H1 (cell line): Measurements from ENCODE around the gene RWDD3. TPM values are rescaled to one million over a fixed set of nuclear protein-coding genes. Genes with fewer than 3 reads are reported as not detected.

ENCODE experiments used
- CTCF ChIA-PET: fragments of 300-600 bp; sonication (Branson Sonifier 250); formaldehyde crosslinking; loops from one replicate; lab custom pipeline; 2021; ENCODE audit not compliant: partially characterized antibody; lab: Charles Lee
- POLR2A ChIA-PET: fragments of 300-600 bp; sonication (Branson Sonifier 250); formaldehyde crosslinking; loops from one replicate; lab custom pipeline; 2021; ENCODE audit warnings: inconsistent platforms; ENCODE audit not compliant: partially characterized antibody; lab: Charles Lee
- DNase-seq, 2 experiments: peaks; one replicate each; pipeline versions ENCODE4 v3.0.0 to v3.0.0-alpha.2; 2010 to 2022; ENCODE audit warnings: low spot score in 2 of 2, low read depth in 1 of 2, mixed read lengths in 1 of 2
- FAIRE-seq: peaks from 2 replicates; lab custom pipeline; 2011; peaks lifted over from hg19 to GRCh38; lab: Jason Lieb, UNC
- H2AFZ ChIP-seq: 2 replicates; pipeline ENCODE4 v1.8.1; 2012; ENCODE audit warnings: low read length, inconsistent platforms
- H2AK5ac ChIP-seq: 2 replicates; pipeline ENCODE4 v1.6.1; 2013; ENCODE audit warnings: low read depth, low read length
- H2BK120ac ChIP-seq: replicated peaks from 2 replicates; pipeline ENCODE3; 2013; ENCODE audit warnings: low read depth, low read length, inconsistent platforms
- H2BK12ac ChIP-seq: 2 replicates; pipeline ENCODE4 v1.6.1; 2013; ENCODE audit warnings: low read depth, low read length
- H2BK15ac ChIP-seq: 2 replicates; pipeline ENCODE4 v1.6.1; 2013; ENCODE audit warnings: low read length
- H2BK20ac ChIP-seq: 2 replicates; pipeline ENCODE4 v1.6.1; 2013; ENCODE audit warnings: low read length
- H2BK5ac ChIP-seq: 2 replicates; pipeline ENCODE4 v1.6.1; 2013; ENCODE audit warnings: low read depth, low read length
- H3K14ac ChIP-seq: 2 replicates; pipeline ENCODE4 v1.6.1; 2013; ENCODE audit warnings: inconsistent platforms; ENCODE audit not compliant: insufficient read length
- H3K18ac ChIP-seq: 2 replicates; pipeline ENCODE4 v1.6.1; 2013; ENCODE audit warnings: low read length; ENCODE audit errors: extremely low read depth
- H3K23ac ChIP-seq: 2 replicates; pipeline ENCODE4 v1.6.1; 2013; ENCODE audit warnings: inconsistent platforms; ENCODE audit not compliant: insufficient read length
- H3K23me2 ChIP-seq: 2 replicates; pipeline ENCODE4 v1.6.1; 2013; ENCODE audit warnings: low read depth, low read length
- H3K27ac ChIP-seq: 2 replicates; pipeline ENCODE4 v1.6.1; 2011; ENCODE audit warnings: low read depth, low read length, inconsistent platforms
- H3K27me3 ChIP-seq, 4 experiments: replicated peaks in 1 of 4; 1 replicate in 1 of 4; 2 replicates in 3 of 4; pipeline versions ENCODE4 v1.6.1 to v1.8.1; 2011 to 2013; ENCODE audit warnings: low read length in 3 of 4, mild to moderate bottlenecking in 3 of 4, inconsistent platforms in 2 of 4, mixed read lengths in 2 of 4, moderate library complexity in 1 of 4; ENCODE audit not compliant: control insufficient read depth in 3 of 4, insufficient read depth in 3 of 4; ENCODE audit errors: extremely low read depth in 1 of 4
- H3K36me3 ChIP-seq, 4 experiments: 2 replicates each; pipeline versions ENCODE4 v1.6.1 to v1.8.1; 2011 to 2013; ENCODE audit warnings: mild to moderate bottlenecking in 4 of 4, low read length in 3 of 4, moderate library complexity in 2 of 4, control low read depth in 1 of 4, inconsistent platforms in 1 of 4; ENCODE audit not compliant: insufficient read depth in 4 of 4, control insufficient read depth in 2 of 4
- H3K4ac ChIP-seq: replicated peaks from 2 replicates; pipeline ENCODE3; 2013; ENCODE audit warnings: low read length, low read depth, mixed read lengths, inconsistent platforms; ENCODE audit not compliant: insufficient read length
- H3K4me1 ChIP-seq, 4 experiments: replicated peaks in 1 of 4; 1 replicate in 1 of 4; 2 replicates in 3 of 4; pipeline versions ENCODE4 v1.6.1 to v1.8.1; 2011 to 2013; ENCODE audit warnings: low read length in 3 of 4, inconsistent platforms in 2 of 4, mixed read lengths in 1 of 4; ENCODE audit not compliant: insufficient read depth in 4 of 4, control insufficient read depth in 3 of 4
- H3K4me2 ChIP-seq, 2 experiments: 2 replicates each; pipeline versions ENCODE4 v1.6.1 to v1.8.1; 2011 to 2013; ENCODE audit warnings: low read depth in 2 of 2, low read length in 2 of 2, control low read depth in 1 of 2, inconsistent platforms in 1 of 2, mild to moderate bottlenecking in 1 of 2; ENCODE audit not compliant: insufficient read depth in 1 of 2
- H3K4me3 ChIP-seq, 4 experiments: fragments of 200-600, 300-600 bp in 1 of 4; sonication (generic), shearing (Covaris generic), sonication (Bioruptor Twin) in 1 of 4; 2 replicates each; pipeline versions ENCODE4 v1.5.1 to v1.8.1; 2011 to 2016; ENCODE audit warnings: low read length in 4 of 4, low read depth in 3 of 4, control low read depth in 2 of 4, inconsistent platforms in 2 of 4, mild to moderate bottlenecking in 2 of 4, mixed read lengths in 1 of 4, moderate library complexity in 1 of 4; ENCODE audit not compliant: insufficient read depth in 2 of 4; ENCODE audit errors: extremely low read depth in 1 of 4
- H3K56ac ChIP-seq: replicated peaks from 2 replicates; pipeline ENCODE3; 2013; ENCODE audit warnings: low read depth, mild to moderate bottlenecking, mixed read lengths, low read length, inconsistent platforms; ENCODE audit not compliant: insufficient read length
- H3K79me1 ChIP-seq: 2 replicates; pipeline ENCODE4 v1.6.1; 2013; ENCODE audit warnings: low read depth, low read length, control low read depth
- H3K79me2 ChIP-seq, 2 experiments: 2 replicates each; pipeline versions ENCODE4 v1.6.1 to v1.8.1; 2012 to 2013; ENCODE audit warnings: low read length in 2 of 2, mild to moderate bottlenecking in 2 of 2, inconsistent platforms in 1 of 2; ENCODE audit not compliant: insufficient read depth in 2 of 2, control insufficient read depth in 1 of 2
- H3K9ac ChIP-seq, 4 experiments: replicated peaks in 1 of 4; 1 replicate in 1 of 4; 2 replicates in 3 of 4; pipeline versions ENCODE4 v1.6.1 to v1.8.1; 2011 to 2013; ENCODE audit warnings: low read depth in 3 of 4, low read length in 3 of 4, control low read depth in 2 of 4, mild to moderate bottlenecking in 2 of 4, moderate library complexity in 2 of 4, inconsistent platforms in 1 of 4; ENCODE audit errors: extremely low read depth in 1 of 4
- H3K9me3 ChIP-seq, 2 experiments: 2 replicates each; pipeline versions ENCODE4 v1.6.1 to v1.8.1; 2012 to 2013; ENCODE audit warnings: mild to moderate bottlenecking in 2 of 2, moderate library complexity in 2 of 2, control low read depth in 1 of 2, inconsistent platforms in 1 of 2, low read depth in 1 of 2, low read length in 1 of 2, mixed read lengths in 1 of 2; ENCODE audit not compliant: insufficient read depth in 2 of 2
- H4K20me1 ChIP-seq, 2 experiments: replicated peaks in 1 of 2; 2 replicates each; pipeline versions ENCODE3 to v1.8.1; 2011 to 2013; ENCODE audit warnings: inconsistent platforms in 2 of 2, low read length in 2 of 2, mild to moderate bottlenecking in 1 of 2; ENCODE audit not compliant: insufficient read depth in 2 of 2, control insufficient read depth in 1 of 2
- H4K5ac ChIP-seq: 2 replicates; pipeline ENCODE4 v1.6.1; 2013; ENCODE audit warnings: low read length, low read depth, mixed read lengths, inconsistent platforms; ENCODE audit not compliant: insufficient read length
- H4K8ac ChIP-seq: 2 replicates; pipeline ENCODE4 v1.8.0; 2013; ENCODE audit warnings: mild to moderate bottlenecking, moderate library complexity, low read length, inconsistent platforms; ENCODE audit not compliant: insufficient read depth; ENCODE audit errors: extremely low read depth
- H4K91ac ChIP-seq: replicated peaks from 2 replicates; pipeline ENCODE3; 2013; ENCODE audit warnings: low read length, mixed read lengths, inconsistent platforms; ENCODE audit not compliant: insufficient read length
- BCL11A ChIP-seq, 2 experiments: IDR thresholded peaks; one replicate each; pipeline ENCODE4 v1.6.1; 2011; ENCODE audit warnings: low read depth in 2 of 2, low read length in 2 of 2, mild to moderate bottlenecking in 2 of 2
- BRCA1 ChIP-seq: IDR thresholded peaks from 2 replicates; pipeline ENCODE4 v1.6.1; 2012; ENCODE audit warnings: low read depth, low read length, improper control_type of control experiment
- CEBPB ChIP-seq: IDR thresholded peaks from 2 replicates; pipeline ENCODE4 v1.6.1; 2012; ENCODE audit warnings: low read depth, low read length
- CHD1 ChIP-seq: IDR thresholded peaks from 2 replicates; pipeline ENCODE4 v1.6.1; 2012; ENCODE audit warnings: low read depth, low read length, improper control_type of control experiment
- GABPA ChIP-seq: IDR thresholded peaks from 2 replicates; pipeline ENCODE4 v1.6.1; 2011; ENCODE audit warnings: mild to moderate bottlenecking, low read length, moderate library complexity, borderline replicate concordance; ENCODE audit not compliant: insufficient read depth
- GTF2F1 ChIP-seq: IDR thresholded peaks from 2 replicates; pipeline ENCODE4 v1.6.1; 2012; ENCODE audit warnings: low read depth, low read length, improper control_type of control experiment, borderline replicate concordance
- JUND ChIP-seq: IDR thresholded peaks from 2 replicates; pipeline ENCODE4 v1.6.1; 2011; ENCODE audit warnings: mild to moderate bottlenecking, improper control_type of control experiment, low read length
- PHF8 ChIP-seq: fragments of 200-600 bp; sonication (generic); conservative IDR thresholded peaks from 2 replicates; pipeline ENCODE4 v1.7.1; 2012; ENCODE audit warnings: low read depth, mild to moderate bottlenecking, inconsistent platforms, low read length, moderate library complexity
- SIRT6 ChIP-seq: IDR thresholded peaks from one replicate; pipeline ENCODE4 v1.7.1; 2012; ENCODE audit warnings: low read length, inconsistent platforms
- SP1 ChIP-seq: IDR thresholded peaks from 2 replicates; pipeline ENCODE4 v1.6.1; 2011; ENCODE audit warnings: low read depth, low read length
- USF2 ChIP-seq: IDR thresholded peaks from 2 replicates; pipeline ENCODE4 v1.6.1; 2011; ENCODE audit warnings: low read length, improper control_type of control experiment
- ZNF274 ChIP-seq: IDR thresholded peaks from 2 replicates; pipeline ENCODE4 v1.7.0; 2012; ENCODE audit warnings: low read length, borderline replicate concordance; ENCODE audit errors: extremely low read depth
- WGBS, 2 experiments: shearing (Covaris generic) in 1 of 2; methylation state at CpG; one replicate each; pipeline versions ENCODE4 v1.1.6 to v1.1.7; 2013 to 2015; ENCODE audit warnings: low lambda C conversion rate in 2 of 2, mixed read lengths in 2 of 2, inconsistent platforms in 1 of 2, low coverage in 1 of 2, missing lambda C conversion rate in 1 of 2; ENCODE audit not compliant: insufficient replicate concordance in 2 of 2, insufficient coverage in 1 of 2, insufficient read length in 1 of 2; ENCODE audit errors: extremely low coverage in 1 of 2, missing lambda C conversion rate in 1 of 2; 5-methylcytosine and 5-hydroxymethylcytosine counted together
- polyA plus RNA-seq, 7 experiments: library from polyadenylated mRNA; depleted of rRNA in 3 of 7; stranded (reverse) in 5 of 7; unstranded in 2 of 7; fragments of >200 nt in 5 of 7; fragments of 200-250 nt in 2 of 7; gene quantifications; 1 replicate in 5 of 7; 2 replicates in 1 of 7; 4 replicates in 1 of 7; pipeline versions ENCODE4 v1.2.1 to v1.2.3, GENCODE V29; 2011 to 2013; ENCODE audit warnings: missing spikeins in 2 of 7, mixed read lengths in 2 of 7
- total RNA-seq: library from RNA; stranded (reverse); fragmentation: NEBNext Ultra II Directional; extraction: Animal tissue kit (Norgen Biotek cat#: 25700); gene quantifications from 2 replicates; pipeline ENCODE4 v1.2.1, GENCODE V29; 2021

The RWDD3 gene
- total and polyA plus RNA-seq, 2 of the 8 experiments (the other 6 are each of a cell fraction or from before 2014, with no cell fraction given) = 7.9 to 14.5 TPM

- H3K4me1 ChIP-seq = no peaks in the 10 kb centered on the region
- no peak for DNase-seq
- H4K91ac ChIP-seq = no peak overlapping the region
- H3K14ac ChIP-seq = no peak overlapping the region
- H3K79me1 ChIP-seq = no peaks in the 10 kb centered on the region
- no peak overlapping the region for H2AK5ac ChIP-seq
- no peaks in the 10 kb centered on the region for H3K36me3 ChIP-seq
- H3K9ac ChIP-seq = no peak overlapping the region
- no peaks in the 10 kb centered on the region; the same call in 1 of the 2 replicates for H3K23me2 ChIP-seq
- H4K20me1 ChIP-seq = no peaks in the 10 kb centered on the region
- no peak overlapping the region for H3K4ac ChIP-seq
- no peak overlapping the region for H2BK15ac ChIP-seq
- no peak overlapping the region for H4K5ac ChIP-seq
- TF ChIP-seq GABPA (no peak), ZNF274 (no peak), SP1 (no peak), CHD1 (no peak), PHF8 (no peak), JUND (no peak), BRCA1 (no peak), USF2 (no peak), SIRT6 (no peak), CEBPB (no peak), GTF2F1 (no peak), BCL11A (IDR thresholded peaks at IDR 0.05; ENCODE audit: low read depth in 2 of 2, low read length in 2 of 2) (no peak)
- CTCF ChIA-PET = no interaction called here
- no peaks in the 10 kb centered on the region for H3K79me2 ChIP-seq
- no peak overlapping the region for H3K56ac ChIP-seq
- FAIRE-seq = no peak
- H3K18ac ChIP-seq = no peak overlapping the region
- POLR2A ChIA-PET = no interaction called here
- no peak overlapping the region for H2BK120ac ChIP-seq
- H2AFZ ChIP-seq = no peak overlapping the region
- H2BK5ac ChIP-seq = no peak overlapping the region
- H3K4me2 ChIP-seq = no peak overlapping the region
- 92% methylated on average over 4 of the region's 4 CpGs; no CpG with 5 or more reads in 1 of the 2 experiments for WGBS, 2 experiments
- H2BK20ac ChIP-seq = no peak overlapping the region
- no peak overlapping the region for H3K27ac ChIP-seq
- H3K23ac ChIP-seq = no peak overlapping the region
- H3K9me3 ChIP-seq = no peaks in the 10 kb centered on the region
- no peak overlapping the region for H2BK12ac ChIP-seq
- no peak overlapping the region for H4K8ac ChIP-seq
- H3K4me3 ChIP-seq = no peak overlapping the region
- H3K27me3 ChIP-seq = no peaks in the 10 kb centered on the region
Observed at GRCh38 chr1:95262913-95263312, 28.9 kb downstream of the RWDD3 start.
